Vagina (tissue), 2 donors: ENCODE results near the gene HPCAL1. TPM values are rescaled to one million over a fixed set of nuclear protein-coding genes. Genes with fewer than 3 reads are reported as not detected.

Experiments used
- DNase-seq, 2 donors: peaks; one replicate each; pipeline ENCODE4 v3.0.0-alpha.2; 2017; ENCODE audit errors: extremely low spot score in 2 of 2
- H3K27ac ChIP-seq: fragments of 200-600 bp; sonication (generic); one replicate; pipeline ENCODE4 v1.5.1; 2019
- H3K27me3 ChIP-seq: fragments of 200-600 bp; sonication (generic); one replicate; pipeline ENCODE4 v1.5.1; 2019
- H3K36me3 ChIP-seq, 2 donors: fragments of 200-600 bp; sonication (generic); one replicate each; pipeline ENCODE4 v1.5.1; 2017 to 2019
- H3K4me1 ChIP-seq: fragments of 200-600 bp; sonication (generic); one replicate; pipeline ENCODE4 v1.5.1; 2019
- H3K4me3 ChIP-seq, 2 donors: fragments of 200-600 bp; sonication (generic); 1 replicate in 1 of 2; 2 replicates in 1 of 2; pipeline ENCODE4 v1.5.1; 2016 to 2019
- H3K9me3 ChIP-seq: fragments of 200-600 bp; sonication (generic); one replicate; pipeline ENCODE4 v1.5.1; 2019
- POLR2A ChIP-seq, 2 donors: fragments of 450-650 bp; IDR thresholded peaks; one replicate each; pipeline ENCODE4 v1.6.1; 2017; ENCODE audit warnings: antibody characterized with exemption in 2 of 2, mild to moderate bottlenecking in 2 of 2, moderate library complexity in 2 of 2
- POLR2AphosphoS5 ChIP-seq, 2 donors: sonication (generic); formaldehyde crosslinking; IDR thresholded peaks; one replicate each; pipeline ENCODE4 v1.9.0; 2017; ENCODE audit warnings: antibody characterized with exemption in 2 of 2, mild to moderate bottlenecking in 2 of 2, low read depth in 1 of 2; ENCODE audit not compliant: insufficient read depth in 1 of 2
- intact Hi-C: fragments of 100-400 bp; cut with DNase I; formaldehyde crosslinking; loops from one replicate; pipeline ENCODE4 v1.15.1; 2023
- total RNA-seq: library from RNA; depleted of rRNA; stranded (reverse); fragments of >200 nt; gene quantifications from one replicate; pipeline ENCODE4 v1.2.3, GENCODE V29; 2016
- TF ChIP-seq, protein P1 (sequence below), 3 experiments: fragments of 450-650 bp in 2 of 3; fragments of 200-600 bp in 1 of 3; sonication (generic) in 1 of 3; IDR thresholded peaks; one replicate each; pipeline ENCODE4 v1.5.1; 2017 to 2019; ENCODE audit warnings: antibody characterized with exemption in 3 of 3, mild to moderate bottlenecking in 2 of 3, moderate library complexity in 2 of 3

Gene HPCAL1
- total RNA-seq, 1 donor from 2014 or later = 43.7 TPM

DNA sequence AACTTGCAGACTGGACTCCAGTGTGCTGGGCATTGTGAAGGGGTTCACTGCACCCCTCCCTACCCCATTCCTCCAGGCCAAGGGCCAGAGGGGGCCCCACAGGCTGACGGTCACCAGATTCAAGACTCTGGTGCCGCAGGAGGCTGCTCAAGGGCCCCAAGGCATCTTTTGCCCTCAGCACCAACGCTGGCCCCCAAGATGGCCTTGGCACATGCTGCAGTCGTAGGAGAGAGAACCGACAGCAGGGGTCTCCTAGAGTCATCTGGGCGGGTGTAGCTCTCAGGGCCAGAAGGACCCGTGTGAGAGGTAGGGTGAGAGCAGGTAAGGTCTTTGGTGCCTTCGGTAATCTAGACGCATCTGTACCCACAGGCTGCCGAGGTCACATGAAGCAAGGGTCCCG lies 164.1 kb downstream of the HPCAL1 start:
- Histone ChIP-seq H3K27ac (no peak overlapping the region), H3K36me3 (no peaks in the 10 kb centered on the region), H3K9me3 (no peaks in the 10 kb centered on the region), H3K4me1 (no peaks in the 10 kb centered on the region), H3K27me3 (no peaks in the 10 kb centered on the region), H3K4me3 (no peak overlapping the region)
- no peak for TF ChIP-seq POLR2AphosphoS5 (IDR thresholded peaks at IDR 0.05; ENCODE audit: insufficient read depth in 1 of 2, low read depth in 1 of 2)
- TF ChIP-seq POLR2A (IDR thresholded peaks at IDR 0.05) = no peak
- TF ChIP-seq, protein P1, sequence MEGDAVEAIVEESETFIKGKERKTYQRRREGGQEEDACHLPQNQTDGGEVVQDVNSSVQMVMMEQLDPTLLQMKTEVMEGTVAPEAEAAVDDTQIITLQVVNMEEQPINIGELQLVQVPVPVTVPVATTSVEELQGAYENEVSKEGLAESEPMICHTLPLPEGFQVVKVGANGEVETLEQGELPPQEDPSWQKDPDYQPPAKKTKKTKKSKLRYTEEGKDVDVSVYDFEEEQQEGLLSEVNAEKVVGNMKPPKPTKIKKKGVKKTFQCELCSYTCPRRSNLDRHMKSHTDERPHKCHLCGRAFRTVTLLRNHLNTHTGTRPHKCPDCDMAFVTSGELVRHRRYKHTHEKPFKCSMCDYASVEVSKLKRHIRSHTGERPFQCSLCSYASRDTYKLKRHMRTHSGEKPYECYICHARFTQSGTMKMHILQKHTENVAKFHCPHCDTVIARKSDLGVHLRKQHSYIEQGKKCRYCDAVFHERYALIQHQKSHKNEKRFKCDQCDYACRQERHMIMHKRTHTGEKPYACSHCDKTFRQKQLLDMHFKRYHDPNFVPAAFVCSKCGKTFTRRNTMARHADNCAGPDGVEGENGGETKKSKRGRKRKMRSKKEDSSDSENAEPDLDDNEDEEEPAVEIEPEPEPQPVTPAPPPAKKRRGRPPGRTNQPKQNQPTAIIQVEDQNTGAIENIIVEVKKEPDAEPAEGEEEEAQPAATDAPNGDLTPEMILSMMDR (IDR thresholded peaks at IDR 0.05) = no peak
- intact Hi-C loops = no loop called here
- no peak for DNase-seq

DNA sequence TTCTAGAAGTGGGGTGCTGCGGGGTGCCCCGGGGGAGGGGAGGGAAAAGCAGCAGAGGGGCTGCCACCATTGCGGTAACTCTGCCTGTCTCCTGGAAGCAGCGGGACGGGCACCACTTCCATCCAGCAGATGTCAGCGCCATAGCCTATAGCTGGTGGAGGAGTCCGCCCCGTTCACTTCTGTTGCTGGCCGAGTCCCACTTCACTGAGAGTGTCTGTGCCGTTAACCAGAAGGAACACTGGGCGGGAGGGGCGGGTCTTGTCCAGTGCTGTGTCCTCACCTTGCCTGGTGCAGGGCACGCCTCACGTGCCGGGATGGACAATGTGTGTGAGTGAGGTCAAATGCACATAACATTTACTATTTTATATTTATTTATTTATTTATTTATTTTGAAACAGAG lies 164.7 kb downstream of the HPCAL1 start:
- TF ChIP-seq, protein P1 (IDR thresholded peaks at IDR 0.05) = no peak
- TF ChIP-seq POLR2A (IDR thresholded peaks at IDR 0.05) (no peak), POLR2AphosphoS5 (IDR thresholded peaks at IDR 0.05; ENCODE audit: insufficient read depth in 1 of 2, low read depth in 1 of 2) (no peak)
- Histone ChIP-seq H3K4me1 (no peaks in the 10 kb centered on the region), H3K36me3 (no peaks in the 10 kb centered on the region), H3K27ac (no peak overlapping the region), H3K4me3 (no peak overlapping the region), H3K9me3 (no peaks in the 10 kb centered on the region), H3K27me3 (no peaks in the 10 kb centered on the region)
- DNase-seq = no peak
- intact Hi-C loops = no loop called here

DNA sequence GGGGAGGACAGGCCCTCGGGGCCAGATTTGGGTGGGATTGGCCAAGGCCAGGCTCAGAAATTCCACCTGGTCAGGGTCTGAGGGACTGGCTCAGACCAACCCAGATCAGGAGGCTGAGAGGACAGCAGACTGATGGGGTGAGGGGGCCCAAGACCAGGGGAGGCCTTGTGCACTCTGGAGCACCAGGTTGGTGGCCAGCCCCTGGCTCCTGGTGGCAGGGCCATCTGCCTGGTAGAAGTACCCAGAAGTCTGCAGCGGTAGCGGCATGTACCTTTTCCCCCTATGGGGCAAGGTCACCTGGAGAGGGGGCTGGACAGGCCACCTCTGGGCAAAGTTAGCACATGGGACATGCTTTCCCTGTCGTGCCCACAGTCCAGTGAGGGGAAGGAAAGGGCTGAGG lies 166.6 kb downstream of the HPCAL1 start:
- Histone ChIP-seq H3K4me1 (no peaks in the 10 kb centered on the region), H3K27ac (no peak overlapping the region), H3K27me3 (no peaks in the 10 kb centered on the region), H3K36me3 (no peaks in the 10 kb centered on the region), H3K9me3 (no peaks in the 10 kb centered on the region), H3K4me3 (no peak overlapping the region)
- TF ChIP-seq POLR2A (IDR thresholded peaks at IDR 0.05) (no peak), POLR2AphosphoS5 (IDR thresholded peaks at IDR 0.05; ENCODE audit: insufficient read depth in 1 of 2, low read depth in 1 of 2) (no peak)
- TF ChIP-seq, protein P1 (IDR thresholded peaks at IDR 0.05) = no peak
- no peak for DNase-seq
- intact Hi-C loops = no loop called here

DNA sequence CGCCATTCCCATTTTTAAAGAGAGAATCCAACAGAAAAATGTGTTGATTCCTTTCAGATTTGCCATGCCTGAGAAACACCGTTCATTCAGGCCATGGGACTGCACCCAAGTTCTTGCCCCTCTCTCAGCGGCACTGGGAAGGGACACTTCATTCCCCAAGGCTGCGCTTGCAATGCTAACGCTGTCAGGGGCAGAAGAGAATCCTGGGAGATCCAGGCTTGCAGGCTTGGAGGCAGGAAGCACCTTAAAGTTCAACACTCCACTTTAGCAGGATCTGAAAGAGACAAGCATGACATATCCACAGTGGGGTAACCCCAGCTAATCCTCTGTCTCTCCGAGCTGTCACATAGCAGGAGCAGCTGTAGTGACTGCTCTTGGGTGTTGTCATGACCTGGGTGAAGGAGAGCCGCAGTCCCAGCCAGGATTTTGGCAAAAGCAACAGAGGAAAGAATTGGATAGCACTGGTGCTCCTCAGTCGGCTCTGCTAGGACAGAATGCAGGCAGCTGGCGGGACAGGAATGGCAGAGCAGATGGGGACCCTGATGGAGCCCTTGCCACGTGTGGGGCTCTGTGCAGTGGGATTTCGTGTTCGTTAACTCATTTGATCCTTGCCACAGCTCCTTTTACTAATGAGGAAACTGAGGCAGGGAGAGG lies 167.4 kb downstream of the HPCAL1 start:
- Histone ChIP-seq H3K27me3 (no peaks in the 10 kb centered on the region), H3K27ac (no peak overlapping the region), H3K36me3 (no peaks in the 10 kb centered on the region), H3K4me3 (no peak overlapping the region), H3K4me1 (no peaks in the 10 kb centered on the region), H3K9me3 (no peaks in the 10 kb centered on the region)
- intact Hi-C loops = no loop called here
- no peak for TF ChIP-seq POLR2AphosphoS5 (IDR thresholded peaks at IDR 0.05; ENCODE audit: insufficient read depth in 1 of 2, low read depth in 1 of 2)
- TF ChIP-seq, protein P1 (IDR thresholded peaks at IDR 0.05) = no peak
- TF ChIP-seq POLR2A (IDR thresholded peaks at IDR 0.05) = no peak
- no peak for DNase-seq

DNA sequence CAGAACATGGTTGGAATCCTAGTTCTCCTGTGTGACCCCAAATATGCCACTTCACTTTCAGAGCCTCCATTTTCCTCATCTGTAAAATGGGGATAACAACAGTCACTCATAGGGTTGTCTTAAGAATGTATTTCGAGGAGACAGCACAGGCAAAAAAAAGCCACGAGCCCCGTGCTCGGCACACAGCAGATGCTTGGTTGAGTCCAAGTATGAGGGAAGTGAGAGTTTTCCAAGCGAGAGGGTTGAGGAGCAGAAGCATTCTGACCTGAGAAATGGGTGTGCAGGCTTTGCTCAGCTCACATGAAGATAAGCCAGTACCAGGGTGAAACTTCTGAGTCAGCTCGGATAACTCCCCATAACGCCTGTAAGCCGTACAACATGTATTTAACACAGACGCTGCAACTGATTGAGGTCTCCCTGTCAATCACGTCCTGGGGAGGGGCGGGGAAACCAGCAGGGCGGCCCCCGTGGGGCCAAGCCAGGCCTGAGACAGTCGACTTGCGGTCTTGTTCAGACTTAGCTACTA lies 168.4 kb downstream of the HPCAL1 start:
- intact Hi-C loops = no loop called here
- no peaks in the 10 kb centered on the region for H3K4me1 ChIP-seq
- no peak for DNase-seq

More for the DNA sequence above, 168.4 kb downstream of the HPCAL1 start:
- no peaks in the 10 kb centered on the region for H3K36me3 ChIP-seq
- no peaks in the 10 kb centered on the region for H3K9me3 ChIP-seq
- H3K27me3 ChIP-seq = no peaks in the 10 kb centered on the region
- no peak overlapping the region for H3K27ac ChIP-seq
- H3K4me3 ChIP-seq = no peak overlapping the region
- TF ChIP-seq POLR2AphosphoS5 (IDR thresholded peaks at IDR 0.05; ENCODE audit: insufficient read depth in 1 of 2, low read depth in 1 of 2) (no peak), POLR2A (IDR thresholded peaks at IDR 0.05) (no peak)
- TF ChIP-seq, protein P1 (IDR thresholded peaks at IDR 0.05) = no peak
